Kidney (tissue), 14 donors: ENCODE results near the gene PRMT9. TPM values are rescaled to one million over a fixed set of nuclear protein-coding genes. Genes with fewer than 3 reads are reported as not detected.

Source experiments
- DNase-seq, 5 donors: peaks; one replicate each; pipeline ENCODE4 v3.0.0-alpha.2; 2013 to 2020
- FAIRE-seq: peaks from 2 replicates; lab custom pipeline; 2012; peaks lifted over from hg19 to GRCh38; lab: Jason Lieb, UNC
- H3K27ac ChIP-seq, 2 donors: one replicate each; pipeline ENCODE4 v1.7.0; 2013; ENCODE audit warnings: low read depth in 2 of 2, low read length in 2 of 2, inconsistent platforms in 1 of 2
- H3K27me3 ChIP-seq: one replicate; pipeline ENCODE4 v1.7.1; 2013; ENCODE audit warnings: low read length, inconsistent platforms; ENCODE audit not compliant: control insufficient read depth, insufficient read depth
- H3K36me3 ChIP-seq, 3 donors: one replicate each; pipeline versions ENCODE4 v1.7.0 to v1.7.1; 2013; ENCODE audit warnings: low read length in 3 of 3, control low read depth in 1 of 3, inconsistent platforms in 1 of 3; ENCODE audit not compliant: insufficient read depth in 3 of 3, control insufficient read depth in 2 of 3
- H3K4me1 ChIP-seq, 3 donors: one replicate each; pipeline versions ENCODE4 v1.7.0 to v1.7.1; 2013; ENCODE audit warnings: low read length in 3 of 3, inconsistent platforms in 1 of 3, low read depth in 1 of 3; ENCODE audit not compliant: control insufficient read depth in 2 of 3, insufficient read depth in 2 of 3
- H3K4me3 ChIP-seq, 3 donors: one replicate each; pipeline versions ENCODE4 v1.7.0 to v1.8.1; 2013; ENCODE audit warnings: low read length in 3 of 3, control low read depth in 1 of 3, inconsistent platforms in 1 of 3
- H3K9ac ChIP-seq, 3 donors: one replicate each; pipeline versions ENCODE4 v1.7.0 to v1.7.1; 2013; ENCODE audit warnings: low read length in 3 of 3, control low read depth in 1 of 3, inconsistent platforms in 1 of 3
- H3K9me3 ChIP-seq, 3 donors: one replicate each; pipeline versions ENCODE4 v1.7.0 to v1.7.1; 2013; ENCODE audit warnings: low read length in 3 of 3, control low read depth in 1 of 3, inconsistent platforms in 1 of 3; ENCODE audit not compliant: control insufficient read depth in 2 of 3, insufficient read depth in 1 of 3
- intact Hi-C: fragments of 100-400 bp; cut with DNase I; formaldehyde crosslinking; loops from one replicate; pipeline ENCODE4 v1.11.1; 2022
- polyA plus RNA-seq: library from polyadenylated mRNA; stranded (reverse); fragments of 350-450 nt; fragmentation: Illumina TruSeq; extraction: RNeasy Lipid Tissue Mini Kit (QIAGEN cat#74804); gene quantifications from one replicate; pipeline ENCODE4 v1.2.3, GENCODE V29; 2014; ENCODE audit warnings: low read depth, low replicate concordance; ENCODE audit not compliant: insufficient read depth
- total RNA-seq: library from RNA; stranded (reverse); fragmentation: NEBNext Ultra II Directional; extraction: Animal tissue kit (Norgen Biotek cat#: 25700); gene quantifications from one replicate; pipeline ENCODE4 v1.2.1, GENCODE V29; 2021
- TF ChIP-seq, protein P1 (sequence below): IDR thresholded peaks from 3 replicates; pipeline ENCODE4 v1.5.1; 2012; ENCODE audit warnings: mild to moderate bottlenecking, moderate library complexity, borderline replicate concordance; ENCODE audit not compliant: insufficient read depth; ENCODE audit errors: extremely low read depth
- donor health status: control.
- donor health status: control.
- donor health status: control.
- donor health status: control.
- donor health status: control.
- donor health status: DM: yes; HTN: yes; CAD: no.
- donor health status: Normal renal cell carcinoma (clear cell type).

The PRMT9 gene
- total and polyA plus RNA-seq, 2 donors from 2014 or later = 7.6 to 11.7 TPM

GRCh38 chr4:147725673-147726072, 41.7 kb upstream of the PRMT9 start:
- Histone ChIP-seq H3K27ac (no peak overlapping the region), H3K9me3 (no peaks in the 10 kb centered on the region), H3K9ac (no peak overlapping the region), H3K36me3 (no peaks in the 10 kb centered on the region), H3K4me3 (no peak overlapping the region), H3K4me1 (peaks cover 0 to 4% (median 0%) of the 10 kb centered on the region in 3 donors), H3K27me3 (no peaks in the 10 kb centered on the region)
- TF ChIP-seq, protein P1, sequence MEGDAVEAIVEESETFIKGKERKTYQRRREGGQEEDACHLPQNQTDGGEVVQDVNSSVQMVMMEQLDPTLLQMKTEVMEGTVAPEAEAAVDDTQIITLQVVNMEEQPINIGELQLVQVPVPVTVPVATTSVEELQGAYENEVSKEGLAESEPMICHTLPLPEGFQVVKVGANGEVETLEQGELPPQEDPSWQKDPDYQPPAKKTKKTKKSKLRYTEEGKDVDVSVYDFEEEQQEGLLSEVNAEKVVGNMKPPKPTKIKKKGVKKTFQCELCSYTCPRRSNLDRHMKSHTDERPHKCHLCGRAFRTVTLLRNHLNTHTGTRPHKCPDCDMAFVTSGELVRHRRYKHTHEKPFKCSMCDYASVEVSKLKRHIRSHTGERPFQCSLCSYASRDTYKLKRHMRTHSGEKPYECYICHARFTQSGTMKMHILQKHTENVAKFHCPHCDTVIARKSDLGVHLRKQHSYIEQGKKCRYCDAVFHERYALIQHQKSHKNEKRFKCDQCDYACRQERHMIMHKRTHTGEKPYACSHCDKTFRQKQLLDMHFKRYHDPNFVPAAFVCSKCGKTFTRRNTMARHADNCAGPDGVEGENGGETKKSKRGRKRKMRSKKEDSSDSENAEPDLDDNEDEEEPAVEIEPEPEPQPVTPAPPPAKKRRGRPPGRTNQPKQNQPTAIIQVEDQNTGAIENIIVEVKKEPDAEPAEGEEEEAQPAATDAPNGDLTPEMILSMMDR = no peak
- intact Hi-C loops = no loop called here
- DNase-seq (no peak), FAIRE-seq (no peak)

DNA sequence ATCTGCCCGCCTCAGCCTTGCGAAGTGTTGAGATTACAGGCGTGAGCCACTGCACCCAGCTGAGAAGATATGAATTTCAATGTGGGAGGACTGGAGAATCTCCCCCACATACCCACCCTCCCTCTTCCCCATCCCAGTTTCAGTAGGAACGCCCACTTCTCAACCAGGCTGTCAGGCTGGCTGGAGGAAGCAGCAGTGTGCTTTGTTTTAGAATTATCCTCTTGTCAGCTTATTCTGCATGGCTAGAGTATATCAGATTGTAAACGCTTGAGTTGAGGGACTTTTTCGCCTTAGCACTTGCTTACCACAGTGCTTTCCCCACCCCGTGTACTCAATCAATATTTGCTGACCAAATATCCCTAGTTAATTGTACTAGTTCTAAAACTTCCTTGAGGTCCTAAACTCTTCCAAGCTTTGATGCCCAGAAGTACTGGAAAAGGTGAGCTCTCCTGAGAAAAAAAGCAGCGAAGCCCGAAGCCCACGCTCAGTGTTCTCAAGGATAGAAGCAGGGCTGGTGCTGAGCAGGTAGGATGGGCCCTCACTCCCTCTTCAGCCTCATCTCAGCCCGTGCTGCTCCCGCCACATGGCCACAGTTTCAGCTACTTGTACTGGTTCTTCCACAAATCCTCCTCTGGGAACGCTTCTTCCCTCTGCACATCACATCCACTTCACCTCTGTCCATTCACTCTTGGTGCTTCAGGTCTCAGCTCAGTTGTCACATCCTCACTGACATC, 40.7 kb upstream of the PRMT9 start:
- intact Hi-C loops = no loop called here
- FAIRE-seq = no peak
- H3K9me3 ChIP-seq = no peaks in the 10 kb centered on the region

DNA sequence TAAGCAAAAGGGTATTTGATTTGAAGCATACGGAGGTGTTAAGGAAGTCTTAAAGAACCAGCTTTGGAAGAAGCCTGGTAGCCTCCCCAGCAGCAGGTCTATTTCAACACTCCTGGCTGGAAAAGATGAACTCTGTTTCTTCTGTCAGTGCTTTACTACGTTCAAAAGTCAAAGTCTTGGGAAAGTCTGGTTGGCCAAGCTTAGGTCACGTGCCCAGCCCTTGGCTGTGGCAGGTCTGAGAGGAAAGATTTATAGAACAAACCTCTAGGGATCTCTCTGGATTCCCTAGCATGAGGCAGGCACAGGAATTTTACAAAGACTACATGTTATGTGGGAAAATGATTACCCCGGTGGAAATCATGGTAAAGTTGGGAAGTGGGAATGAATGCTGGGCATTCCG, 39.4 kb upstream of the PRMT9 start:
- TF ChIP-seq, protein P1 = no peak
- Histone ChIP-seq H3K9me3 (no peaks in the 10 kb centered on the region), H3K9ac (no peak overlapping the region), H3K4me3 (no peak overlapping the region), H3K27ac (no peak overlapping the region), H3K36me3 (no peaks in the 10 kb centered on the region), H3K4me1 (peaks cover 0 to 4% (median 0%) of the 10 kb centered on the region in 3 donors), H3K27me3 (no peaks in the 10 kb centered on the region)
- intact Hi-C loops = no loop called here
- FAIRE-seq (peak; percentile 35), DNase-seq (peak in 3 of 5 donors; percentile 33 to 69 (median 48))

More for the DNA sequence above, 40.7 kb upstream of the PRMT9 start:
- DNase-seq = no peak
- H3K9ac ChIP-seq = no peak overlapping the region
- H3K4me1 ChIP-seq = peaks cover 0 to 4% (median 0%) of the 10 kb centered on the region in 3 donors
- no peaks in the 10 kb centered on the region for H3K27me3 ChIP-seq
- no peaks in the 10 kb centered on the region for H3K36me3 ChIP-seq
- TF ChIP-seq, protein P1 = no peak
- H3K27ac ChIP-seq = no peak overlapping the region
- no peak overlapping the region for H3K4me3 ChIP-seq
